ENCODE results near the gene SKAP1. TPM values are rescaled to one million over a fixed set of nuclear protein-coding genes. Genes with fewer than 3 reads are reported as not detected.

SKAP1 gene
- total RNA-seq, 1 donor from 2014 or later, result not detected

- no peaks in the 10 kb centered on the region for H3K9me3 Mint-ChIP-seq (ENCODE audit: unreplicated experiment)
- Histone ChIP-seq H3K9ac (ENCODE audit: low read length) (no peak overlapping the region), H3K27me3 (ENCODE audit: insufficient read depth, low read length) (peaks cover 81% of the 10 kb centered on the region), H3K4me3 (ENCODE audit: insufficient read depth, low read depth, low read length) (no peak overlapping the region), H3K36me3 (ENCODE audit: insufficient read depth, low read length) (no peaks in the 10 kb centered on the region), H3K27ac (ENCODE audit: low read depth, low read length) (no peak overlapping the region), H4K20me1 (ENCODE audit: insufficient read depth, low read length) (no peaks in the 10 kb centered on the region), H3K9me3 (ENCODE audit: insufficient read depth, low read depth, low read length) (no peaks in the 10 kb centered on the region), H2AFZ (ENCODE audit: low read depth, low read length) (no peak overlapping the region), H3K79me2 (ENCODE audit: insufficient read depth, low read length) (no peaks in the 10 kb centered on the region), H3K4me1 (ENCODE audit: insufficient read depth, low read length) (no peaks in the 10 kb centered on the region), H3K4me2 (ENCODE audit: low read length) (no peak overlapping the region)
- FAIRE-seq (no peak), DNase-seq (ENCODE audit: low read depth) (no peak)
- peaks cover 64% of the 10 kb centered on the region for H3K27me3 Mint-ChIP-seq (ENCODE audit: low read depth, unreplicated experiment)
- no peaks in the 10 kb centered on the region for H3K4me1 Mint-ChIP-seq (ENCODE audit: low read depth, unreplicated experiment)
- no peak overlapping the region for H3K27ac Mint-ChIP-seq (ENCODE audit: unreplicated experiment)
- TF ChIP-seq EZH2 (IDR thresholded peaks at IDR 0.05; ENCODE audit: insufficient read depth, low read length) (no peak), CTCF (IDR thresholded peaks at IDR 0.05; ENCODE audit: insufficient read depth, low read depth, low read length) (no peak)
- H3K4me3 Mint-ChIP-seq (ENCODE audit: unreplicated experiment), result no peak overlapping the region
- H3K36me3 Mint-ChIP-seq (ENCODE audit: low read depth, unreplicated experiment), result no peaks in the 10 kb centered on the region
Observed at GRCh38 chr17:48148029-48148770, 281.8 kb downstream of the SKAP1 start.

- Histone ChIP-seq H3K79me2 (ENCODE audit: insufficient read depth, low read length) (no peaks in the 10 kb centered on the region), H3K4me2 (ENCODE audit: low read length) (no peak overlapping the region), H3K9me3 (ENCODE audit: insufficient read depth, low read depth, low read length) (no peaks in the 10 kb centered on the region), H3K4me1 (ENCODE audit: insufficient read depth, low read length) (no peaks in the 10 kb centered on the region), H3K4me3 (ENCODE audit: insufficient read depth, low read depth, low read length) (no peak overlapping the region), H3K9ac (ENCODE audit: low read length) (no peak overlapping the region), H2AFZ (ENCODE audit: low read depth, low read length) (no peak overlapping the region), H3K36me3 (ENCODE audit: insufficient read depth, low read length) (no peaks in the 10 kb centered on the region), H4K20me1 (ENCODE audit: insufficient read depth, low read length) (no peaks in the 10 kb centered on the region), H3K27ac (ENCODE audit: low read depth, low read length) (no peak overlapping the region), H3K27me3 (ENCODE audit: insufficient read depth, low read length) (peaks cover 72% of the 10 kb centered on the region)
- FAIRE-seq (no peak), DNase-seq (ENCODE audit: low read depth) (no peak)
- Mint-ChIP-seq H3K4me3 (ENCODE audit: unreplicated experiment) (no peak overlapping the region), H3K9me3 (ENCODE audit: unreplicated experiment) (no peaks in the 10 kb centered on the region), H3K4me1 (ENCODE audit: low read depth, unreplicated experiment) (peaks cover 3% of the 10 kb centered on the region), H3K27me3 (ENCODE audit: low read depth, unreplicated experiment) (peaks cover 52% of the 10 kb centered on the region), H3K27ac (ENCODE audit: unreplicated experiment) (no peak overlapping the region), H3K36me3 (ENCODE audit: low read depth, unreplicated experiment) (no peaks in the 10 kb centered on the region)
- TF ChIP-seq CTCF (IDR thresholded peaks at IDR 0.05; ENCODE audit: insufficient read depth, low read depth, low read length), result no peak
- TF ChIP-seq EZH2 (IDR thresholded peaks at IDR 0.05; ENCODE audit: insufficient read depth, low read length), result no peak
Observed at GRCh38 chr17:48144976-48145798, 284.8 kb downstream of the SKAP1 start.
